ENCODE results near the gene GPR161.

DNA sequence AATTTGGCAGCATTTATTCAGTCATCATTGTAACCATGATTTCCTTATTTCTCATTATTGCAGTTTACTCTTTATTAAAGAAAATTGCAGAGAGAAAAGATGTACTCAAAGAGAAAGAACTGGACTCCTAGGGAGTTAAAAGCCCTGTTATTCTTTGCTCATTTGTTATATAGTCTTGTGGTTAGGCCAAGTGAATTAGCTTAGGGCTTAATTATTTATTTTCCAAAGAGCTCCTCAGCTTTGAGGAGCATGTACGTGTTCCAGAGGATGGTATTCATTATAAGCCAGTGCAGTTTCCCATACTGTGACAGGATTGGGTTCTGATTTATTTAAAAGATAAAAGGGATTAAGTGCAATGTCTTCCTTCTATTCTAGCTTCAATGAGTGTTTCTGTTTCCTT, 86.4 kb downstream of the GPR161 start:
- TF ChIP-seq HDGF (IDR thresholded peaks at IDR 0.05; ENCODE audit: borderline replicate concordance) (no peak), NFRKB (IDR thresholded peaks at IDR 0.05) (no peak), SUZ12 (IDR thresholded peaks at IDR 0.05) (no peak)
- TF ChIP-seq, protein P1, sequence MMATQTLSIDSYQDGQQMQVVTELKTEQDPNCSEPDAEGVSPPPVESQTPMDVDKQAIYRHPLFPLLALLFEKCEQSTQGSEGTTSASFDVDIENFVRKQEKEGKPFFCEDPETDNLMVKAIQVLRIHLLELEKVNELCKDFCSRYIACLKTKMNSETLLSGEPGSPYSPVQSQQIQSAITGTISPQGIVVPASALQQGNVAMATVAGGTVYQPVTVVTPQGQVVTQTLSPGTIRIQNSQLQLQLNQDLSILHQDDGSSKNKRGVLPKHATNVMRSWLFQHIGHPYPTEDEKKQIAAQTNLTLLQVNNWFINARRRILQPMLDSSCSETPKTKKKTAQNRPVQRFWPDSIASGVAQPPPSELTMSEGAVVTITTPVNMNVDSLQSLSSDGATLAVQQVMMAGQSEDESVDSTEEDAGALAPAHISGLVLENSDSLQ (IDR thresholded peaks at IDR 0.05): no peak

All from HEK293T (cell line).